ENCODE measurements around the gene CNTFR. TPM values are rescaled to one million over a fixed set of nuclear protein-coding genes. Genes with fewer than 3 reads are reported as not detected.
A peak's percentile ranks its signal among the peaks of the same experiment; 100 is the strongest.

Gene CNTFR
- polyA plus RNA-seq, 1 donor from 2014 or later: not detected

- no peak overlapping the region for H3K27ac Mint-ChIP-seq
Observed at GRCh38 chr9:34524349-34524748, 65.2 kb downstream of the CNTFR start.

GRCh38 chr9:34522971-34523797, 66.3 kb downstream of the CNTFR start, which contains the start of gene ENHO:
Gene ENHO (minus strand): TSS chr9:34522990. CDS start chr9:34521695, 1,295 bp downstream.
- Mint-ChIP-seq H3K4me1 (peaks cover 0 to 11% (median 6%) of the 10 kb centered on the region in 3 donors), H3K9me3 (peaks cover 0 to 2% (median 0%) of the 10 kb centered on the region in 3 donors), H3K4me3 (peak within 1 kb of the TSS; percentile 71 to 93 (median 82)), H3K27me3 (peaks cover 8% of the 10 kb centered on the region), H3K27ac (peak within 1 kb of the TSS in 1 of 3 donors; percentile 39), H3K36me3 (no peaks in the 10 kb centered on the region)

More at GRCh38 chr9:34524349-34524748, 65.2 kb downstream of the CNTFR start:
- Mint-ChIP-seq H3K4me1 (peaks cover 0 to 11% (median 4%) of the 10 kb centered on the region in 3 donors), H3K36me3 (no peaks in the 10 kb centered on the region), H3K4me3 (peak overlapping the region in 1 of 4 donors; percentile 71), H3K27me3 (peaks cover 11% of the 10 kb centered on the region), H3K9me3 (peaks cover 0 to 2% (median 0%) of the 10 kb centered on the region in 3 donors)

- Mint-ChIP-seq H3K36me3 (no peaks in the 10 kb centered on the region), H3K4me1 (peaks cover 0 to 11% (median 6%) of the 10 kb centered on the region in 3 donors), H3K27ac (peak overlapping the region in 1 of 3 donors; percentile 39), H3K27me3 (peaks cover 8% of the 10 kb centered on the region), H3K4me3 (peak overlapping the region; percentile 30 to 93 (median 82)), H3K9me3 (peaks cover 0 to 2% (median 0%) of the 10 kb centered on the region in 3 donors)
Observed at GRCh38 chr9:34522091-34522887, 67.2 kb downstream of the CNTFR start.

- Mint-ChIP-seq H3K4me3 (peak overlapping the region in 3 of 4 donors; percentile 23 to 79 (median 50)), H3K27me3 (peaks cover 8% of the 10 kb centered on the region)
Observed at GRCh38 chr9:34521406-34522045, 68.0 kb downstream of the CNTFR start.

GRCh38 chr9:34520505-34521385, 68.8 kb downstream of the CNTFR start:
- Mint-ChIP-seq H3K27ac (no peak overlapping the region), H3K4me3 (peak overlapping the region in 2 of 4 donors; percentile 50 to 79), H3K36me3 (no peaks in the 10 kb centered on the region), H3K4me1 (peaks cover 0 to 11% (median 6%) of the 10 kb centered on the region in 3 donors), H3K9me3 (no peaks in the 10 kb centered on the region), H3K27me3 (peaks cover 5% of the 10 kb centered on the region)

More at GRCh38 chr9:34521406-34522045, 68.0 kb downstream of the CNTFR start:
- peak overlapping the region in 1 of 3 donors; percentile 5 for H3K27ac Mint-ChIP-seq
- H3K9me3 Mint-ChIP-seq: no peaks in the 10 kb centered on the region
- no peaks in the 10 kb centered on the region for H3K36me3 Mint-ChIP-seq
- peaks cover 0 to 11% (median 6%) of the 10 kb centered on the region in 3 donors for H3K4me1 Mint-ChIP-seq

GRCh38 chr9:34520096-34520495, 69.4 kb downstream of the CNTFR start:
- H3K36me3 Mint-ChIP-seq: no peaks in the 10 kb centered on the region

GRCh38 chr9:34519321-34520020, 70.1 kb downstream of the CNTFR start:
- no peaks in the 10 kb centered on the region for H3K9me3 Mint-ChIP-seq
- peaks cover 5% of the 10 kb centered on the region for H3K27me3 Mint-ChIP-seq
- H3K36me3 Mint-ChIP-seq: no peaks in the 10 kb centered on the region
- H3K4me1 Mint-ChIP-seq: peaks cover 0 to 11% (median 6%) of the 10 kb centered on the region in 3 donors
- H3K4me3 Mint-ChIP-seq: peak overlapping the region in 1 of 4 donors; percentile 44
- H3K27ac Mint-ChIP-seq: peak overlapping the region in 1 of 3 donors; percentile 65

More at GRCh38 chr9:34520096-34520495, 69.4 kb downstream of the CNTFR start:
- H3K27me3 Mint-ChIP-seq: peaks cover 3% of the 10 kb centered on the region
- H3K9me3 Mint-ChIP-seq: no peaks in the 10 kb centered on the region
- H3K27ac Mint-ChIP-seq: no peak overlapping the region
- H3K4me1 Mint-ChIP-seq: peaks cover 0 to 11% (median 6%) of the 10 kb centered on the region in 3 donors
- H3K4me3 Mint-ChIP-seq: no peak overlapping the region

- Mint-ChIP-seq H3K27ac (no peak overlapping the region), H3K9me3 (no peaks in the 10 kb centered on the region)
Observed at GRCh38 chr9:34518896-34519295, 70.6 kb downstream of the CNTFR start.

GRCh38 chr9:34518110-34518616, 71.4 kb downstream of the CNTFR start:
- Mint-ChIP-seq H3K9me3 (no peaks in the 10 kb centered on the region), H3K27ac (no peak overlapping the region), H3K4me1 (peaks cover 0 to 6% (median 0%) of the 10 kb centered on the region in 3 donors), H3K4me3 (no peak overlapping the region), H3K27me3 (peaks cover 5% of the 10 kb centered on the region), H3K36me3 (no peaks in the 10 kb centered on the region)

More at GRCh38 chr9:34518896-34519295, 70.6 kb downstream of the CNTFR start:
- Mint-ChIP-seq H3K36me3 (no peaks in the 10 kb centered on the region), H3K4me1 (peaks cover 0 to 6% (median 5%) of the 10 kb centered on the region in 3 donors), H3K27me3 (peaks cover 5% of the 10 kb centered on the region), H3K4me3 (no peak overlapping the region)

GRCh38 chr9:34517185-34517584, 72.3 kb downstream of the CNTFR start:
- Mint-ChIP-seq H3K9me3 (no peaks in the 10 kb centered on the region), H3K4me3 (no peak overlapping the region), H3K27me3 (peaks cover 5% of the 10 kb centered on the region), H3K36me3 (no peaks in the 10 kb centered on the region), H3K4me1 (peaks cover 0 to 1% (median 0%) of the 10 kb centered on the region in 3 donors), H3K27ac (no peak overlapping the region)

- no peak overlapping the region for H3K4me3 Mint-ChIP-seq
- no peaks in the 10 kb centered on the region for H3K9me3 Mint-ChIP-seq
- peaks cover 2% of the 10 kb centered on the region for H3K36me3 Mint-ChIP-seq
- H3K27ac Mint-ChIP-seq: no peak overlapping the region
- peaks cover 4% of the 10 kb centered on the region for H3K27me3 Mint-ChIP-seq
- peaks cover 0 to 1% (median 0%) of the 10 kb centered on the region in 3 donors for H3K4me1 Mint-ChIP-seq
Observed at GRCh38 chr9:34515959-34516358, 73.6 kb downstream of the CNTFR start.

- Mint-ChIP-seq H3K27ac (no peak overlapping the region), H3K9me3 (no peaks in the 10 kb centered on the region), H3K4me3 (no peak overlapping the region), H3K36me3 (peaks cover 2% of the 10 kb centered on the region), H3K4me1 (peaks cover 0 to 1% (median 0%) of the 10 kb centered on the region in 3 donors), H3K27me3 (peaks cover 4% of the 10 kb centered on the region)
Observed at GRCh38 chr9:34514816-34515215, 74.7 kb downstream of the CNTFR start.

GRCh38 chr9:34514401-34514800, 75.1 kb downstream of the CNTFR start:
- H3K36me3 Mint-ChIP-seq: peaks cover 2% of the 10 kb centered on the region
- peaks cover 4% of the 10 kb centered on the region for H3K27me3 Mint-ChIP-seq
- H3K27ac Mint-ChIP-seq: no peak overlapping the region
- no peaks in the 10 kb centered on the region for H3K9me3 Mint-ChIP-seq
- H3K4me1 Mint-ChIP-seq: peaks cover 0 to 1% (median 0%) of the 10 kb centered on the region in 3 donors
- H3K4me3 Mint-ChIP-seq: no peak overlapping the region
